H1 (cell line): ENCODE measurements around the gene CLASP2. TPM values are rescaled to one million over a fixed set of nuclear protein-coding genes. Genes with fewer than 3 reads are reported as not detected.

Experiments used
- CTCF ChIA-PET: fragments of 300-600 bp; sonication (Branson Sonifier 250); formaldehyde crosslinking; loops from one replicate; lab custom pipeline; 2021; ENCODE audit not compliant: partially characterized antibody; lab: Charles Lee
- POLR2A ChIA-PET: fragments of 300-600 bp; sonication (Branson Sonifier 250); formaldehyde crosslinking; loops from one replicate; lab custom pipeline; 2021; ENCODE audit warnings: inconsistent platforms; ENCODE audit not compliant: partially characterized antibody; lab: Charles Lee
- DNase-seq, 2 experiments: peaks; one replicate each; pipeline versions ENCODE4 v3.0.0 to v3.0.0-alpha.2; 2010 to 2022; ENCODE audit warnings: low spot score in 2 of 2, low read depth in 1 of 2, mixed read lengths in 1 of 2
- FAIRE-seq: peaks from 2 replicates; lab custom pipeline; 2011; peaks lifted over from hg19 to GRCh38; lab: Jason Lieb, UNC
- H2AFZ ChIP-seq: 2 replicates; pipeline ENCODE4 v1.8.1; 2012; ENCODE audit warnings: low read length, inconsistent platforms
- H2AK5ac ChIP-seq: 2 replicates; pipeline ENCODE4 v1.6.1; 2013; ENCODE audit warnings: low read depth, low read length
- H2BK120ac ChIP-seq: replicated peaks from 2 replicates; pipeline ENCODE3; 2013; ENCODE audit warnings: low read depth, low read length, inconsistent platforms
- H2BK12ac ChIP-seq: 2 replicates; pipeline ENCODE4 v1.6.1; 2013; ENCODE audit warnings: low read depth, low read length
- H2BK15ac ChIP-seq: 2 replicates; pipeline ENCODE4 v1.6.1; 2013; ENCODE audit warnings: low read length
- H2BK20ac ChIP-seq: 2 replicates; pipeline ENCODE4 v1.6.1; 2013; ENCODE audit warnings: low read length
- H2BK5ac ChIP-seq: 2 replicates; pipeline ENCODE4 v1.6.1; 2013; ENCODE audit warnings: low read depth, low read length
- H3K14ac ChIP-seq: 2 replicates; pipeline ENCODE4 v1.6.1; 2013; ENCODE audit warnings: inconsistent platforms; ENCODE audit not compliant: insufficient read length
- H3K18ac ChIP-seq: 2 replicates; pipeline ENCODE4 v1.6.1; 2013; ENCODE audit warnings: low read length; ENCODE audit errors: extremely low read depth
- H3K23ac ChIP-seq: 2 replicates; pipeline ENCODE4 v1.6.1; 2013; ENCODE audit warnings: inconsistent platforms; ENCODE audit not compliant: insufficient read length
- H3K23me2 ChIP-seq: 2 replicates; pipeline ENCODE4 v1.6.1; 2013; ENCODE audit warnings: low read depth, low read length
- H3K27ac ChIP-seq: 2 replicates; pipeline ENCODE4 v1.6.1; 2011; ENCODE audit warnings: low read depth, low read length, inconsistent platforms
- H3K27me3 ChIP-seq, 4 experiments: replicated peaks in 1 of 4; 1 replicate in 1 of 4; 2 replicates in 3 of 4; pipeline versions ENCODE4 v1.6.1 to v1.8.1; 2011 to 2013; ENCODE audit warnings: low read length in 3 of 4, mild to moderate bottlenecking in 3 of 4, inconsistent platforms in 2 of 4, mixed read lengths in 2 of 4, moderate library complexity in 1 of 4; ENCODE audit not compliant: control insufficient read depth in 3 of 4, insufficient read depth in 3 of 4; ENCODE audit errors: extremely low read depth in 1 of 4
- H3K36me3 ChIP-seq, 4 experiments: 2 replicates each; pipeline versions ENCODE4 v1.6.1 to v1.8.1; 2011 to 2013; ENCODE audit warnings: mild to moderate bottlenecking in 4 of 4, low read length in 3 of 4, moderate library complexity in 2 of 4, control low read depth in 1 of 4, inconsistent platforms in 1 of 4; ENCODE audit not compliant: insufficient read depth in 4 of 4, control insufficient read depth in 2 of 4
- H3K4ac ChIP-seq: replicated peaks from 2 replicates; pipeline ENCODE3; 2013; ENCODE audit warnings: low read length, low read depth, mixed read lengths, inconsistent platforms; ENCODE audit not compliant: insufficient read length
- H3K4me1 ChIP-seq, 4 experiments: replicated peaks in 1 of 4; 1 replicate in 1 of 4; 2 replicates in 3 of 4; pipeline versions ENCODE4 v1.6.1 to v1.8.1; 2011 to 2013; ENCODE audit warnings: low read length in 3 of 4, inconsistent platforms in 2 of 4, mixed read lengths in 1 of 4; ENCODE audit not compliant: insufficient read depth in 4 of 4, control insufficient read depth in 3 of 4
- H3K4me2 ChIP-seq, 2 experiments: 2 replicates each; pipeline versions ENCODE4 v1.6.1 to v1.8.1; 2011 to 2013; ENCODE audit warnings: low read depth in 2 of 2, low read length in 2 of 2, control low read depth in 1 of 2, inconsistent platforms in 1 of 2, mild to moderate bottlenecking in 1 of 2; ENCODE audit not compliant: insufficient read depth in 1 of 2
- H3K4me3 ChIP-seq, 4 experiments: fragments of 200-600, 300-600 bp in 1 of 4; sonication (generic), shearing (Covaris generic), sonication (Bioruptor Twin) in 1 of 4; 2 replicates each; pipeline versions ENCODE4 v1.5.1 to v1.8.1; 2011 to 2016; ENCODE audit warnings: low read length in 4 of 4, low read depth in 3 of 4, control low read depth in 2 of 4, inconsistent platforms in 2 of 4, mild to moderate bottlenecking in 2 of 4, mixed read lengths in 1 of 4, moderate library complexity in 1 of 4; ENCODE audit not compliant: insufficient read depth in 2 of 4; ENCODE audit errors: extremely low read depth in 1 of 4
- H3K56ac ChIP-seq: replicated peaks from 2 replicates; pipeline ENCODE3; 2013; ENCODE audit warnings: low read depth, mild to moderate bottlenecking, mixed read lengths, low read length, inconsistent platforms; ENCODE audit not compliant: insufficient read length
- H3K79me1 ChIP-seq: 2 replicates; pipeline ENCODE4 v1.6.1; 2013; ENCODE audit warnings: low read depth, low read length, control low read depth
- H3K79me2 ChIP-seq, 2 experiments: 2 replicates each; pipeline versions ENCODE4 v1.6.1 to v1.8.1; 2012 to 2013; ENCODE audit warnings: low read length in 2 of 2, mild to moderate bottlenecking in 2 of 2, inconsistent platforms in 1 of 2; ENCODE audit not compliant: insufficient read depth in 2 of 2, control insufficient read depth in 1 of 2
- H3K9ac ChIP-seq, 4 experiments: replicated peaks in 1 of 4; 1 replicate in 1 of 4; 2 replicates in 3 of 4; pipeline versions ENCODE4 v1.6.1 to v1.8.1; 2011 to 2013; ENCODE audit warnings: low read depth in 3 of 4, low read length in 3 of 4, control low read depth in 2 of 4, mild to moderate bottlenecking in 2 of 4, moderate library complexity in 2 of 4, inconsistent platforms in 1 of 4; ENCODE audit errors: extremely low read depth in 1 of 4
- H3K9me3 ChIP-seq, 2 experiments: 2 replicates each; pipeline versions ENCODE4 v1.6.1 to v1.8.1; 2012 to 2013; ENCODE audit warnings: mild to moderate bottlenecking in 2 of 2, moderate library complexity in 2 of 2, control low read depth in 1 of 2, inconsistent platforms in 1 of 2, low read depth in 1 of 2, low read length in 1 of 2, mixed read lengths in 1 of 2; ENCODE audit not compliant: insufficient read depth in 2 of 2
- H4K20me1 ChIP-seq, 2 experiments: replicated peaks in 1 of 2; 2 replicates each; pipeline versions ENCODE3 to v1.8.1; 2011 to 2013; ENCODE audit warnings: inconsistent platforms in 2 of 2, low read length in 2 of 2, mild to moderate bottlenecking in 1 of 2; ENCODE audit not compliant: insufficient read depth in 2 of 2, control insufficient read depth in 1 of 2
- H4K5ac ChIP-seq: 2 replicates; pipeline ENCODE4 v1.6.1; 2013; ENCODE audit warnings: low read length, low read depth, mixed read lengths, inconsistent platforms; ENCODE audit not compliant: insufficient read length
- H4K8ac ChIP-seq: 2 replicates; pipeline ENCODE4 v1.8.0; 2013; ENCODE audit warnings: mild to moderate bottlenecking, moderate library complexity, low read length, inconsistent platforms; ENCODE audit not compliant: insufficient read depth; ENCODE audit errors: extremely low read depth
- H4K91ac ChIP-seq: replicated peaks from 2 replicates; pipeline ENCODE3; 2013; ENCODE audit warnings: low read length, mixed read lengths, inconsistent platforms; ENCODE audit not compliant: insufficient read length
- BCL11A ChIP-seq, 2 experiments: IDR thresholded peaks; one replicate each; pipeline ENCODE4 v1.6.1; 2011; ENCODE audit warnings: low read depth in 2 of 2, low read length in 2 of 2, mild to moderate bottlenecking in 2 of 2
- CBX5 ChIP-seq: fragments of 300-800, 300-1000 bp; sonication (generic); IDR thresholded peaks from 2 replicates; pipeline ENCODE4 v1.7.1; 2016; ENCODE audit warnings: antibody characterized with exemption, low read length, low read depth
- JUND ChIP-seq: IDR thresholded peaks from 2 replicates; pipeline ENCODE4 v1.6.1; 2011; ENCODE audit warnings: mild to moderate bottlenecking, improper control_type of control experiment, low read length
- NANOG ChIP-seq: IDR thresholded peaks from 2 replicates; pipeline ENCODE4 v1.6.1; 2011; ENCODE audit warnings: low read length, low read depth, mild to moderate bottlenecking, inconsistent platforms; ENCODE audit not compliant: insufficient read depth, poor library complexity, severe bottlenecking
- PHF8 ChIP-seq: fragments of 200-600 bp; sonication (generic); conservative IDR thresholded peaks from 2 replicates; pipeline ENCODE4 v1.7.1; 2012; ENCODE audit warnings: low read depth, mild to moderate bottlenecking, inconsistent platforms, low read length, moderate library complexity
- RAD21 ChIP-seq, 2 experiments: IDR thresholded peaks in 1 of 2; conservative IDR thresholded peaks in 1 of 2; 2 replicates each; pipeline ENCODE4 v1.6.1; 2011; ENCODE audit warnings: low read depth in 2 of 2, low read length in 2 of 2, improper control_type of control experiment in 1 of 2, inconsistent platforms in 1 of 2, mild to moderate bottlenecking in 1 of 2, moderate library complexity in 1 of 2
- RFX5 ChIP-seq: IDR thresholded peaks from 2 replicates; pipeline ENCODE4 v1.6.1; 2011; ENCODE audit warnings: low read depth, low read length, improper control_type of control experiment, borderline replicate concordance
- SAP30 ChIP-seq: fragments of 300-600 bp; sonication (generic); IDR thresholded peaks from 2 replicates; pipeline ENCODE4 v1.7.1; 2012; ENCODE audit warnings: low read length, moderate library complexity, mild to moderate bottlenecking, inconsistent platforms; ENCODE audit not compliant: insufficient read depth, insufficient replicate concordance
- TCF12 ChIP-seq: IDR thresholded peaks from 2 replicates; pipeline ENCODE4 v1.6.1; 2011; ENCODE audit warnings: low read depth, mild to moderate bottlenecking, low read length
- WGBS, 2 experiments: shearing (Covaris generic) in 1 of 2; methylation state at CpG; one replicate each; pipeline versions ENCODE4 v1.1.6 to v1.1.7; 2013 to 2015; ENCODE audit warnings: low lambda C conversion rate in 2 of 2, mixed read lengths in 2 of 2, inconsistent platforms in 1 of 2, low coverage in 1 of 2, missing lambda C conversion rate in 1 of 2; ENCODE audit not compliant: insufficient replicate concordance in 2 of 2, insufficient coverage in 1 of 2, insufficient read length in 1 of 2; ENCODE audit errors: extremely low coverage in 1 of 2, missing lambda C conversion rate in 1 of 2; 5-methylcytosine and 5-hydroxymethylcytosine counted together
- polyA plus RNA-seq, 7 experiments: library from polyadenylated mRNA; depleted of rRNA in 3 of 7; stranded (reverse) in 5 of 7; unstranded in 2 of 7; fragments of >200 nt in 5 of 7; fragments of 200-250 nt in 2 of 7; gene quantifications; 1 replicate in 5 of 7; 2 replicates in 1 of 7; 4 replicates in 1 of 7; pipeline versions ENCODE4 v1.2.1 to v1.2.3, GENCODE V29; 2011 to 2013; ENCODE audit warnings: missing spikeins in 2 of 7, mixed read lengths in 2 of 7
- total RNA-seq: library from RNA; stranded (reverse); fragmentation: NEBNext Ultra II Directional; extraction: Animal tissue kit (Norgen Biotek cat#: 25700); gene quantifications from 2 replicates; pipeline ENCODE4 v1.2.1, GENCODE V29; 2021

CLASP2 gene
- total and polyA plus RNA-seq, 2 of the 8 experiments (the other 6 are each of a cell fraction or from before 2014, with no cell fraction given) = 21.7 to 58.0 TPM

GRCh38 chr3:33758864-33759263 lies 40.8 kb upstream of the CLASP2 start:
- Histone ChIP-seq H3K14ac (no peak overlapping the region), H3K27ac (no peak overlapping the region), H3K56ac (no peak overlapping the region), H3K36me3 (no peaks in the 10 kb centered on the region; a peak in 1 of 8 replicates), H2BK12ac (no peak overlapping the region), H3K23ac (no peak overlapping the region), H3K23me2 (no peaks in the 10 kb centered on the region), H4K8ac (no peak overlapping the region), H4K91ac (no peak overlapping the region), H2AK5ac (no peak overlapping the region)
- POLR2A ChIA-PET = no interaction called here
- CTCF ChIA-PET = interaction anchor here (0.5 to 1.4 kb wide), 5 partner anchors 10 to 122 kb away, joined by 3 to 8 read pairs (median 3); no protein-coding TSS in a partner anchor
- TF ChIP-seq PHF8 (no peak), NANOG (no peak), RFX5 (no peak), JUND (no peak), BCL11A (IDR thresholded peaks at IDR 0.05; ENCODE audit: low read depth in 2 of 2, low read length in 2 of 2) (no peak), TCF12 (no peak), SAP30 (no peak), CBX5 (no peak), RAD21 (IDR thresholded peaks at IDR 0.05 in 1 of 2, conservative IDR thresholded peaks at IDR 0.05 in 1 of 2; ENCODE audit: low read depth in 2 of 2, low read length in 2 of 2) (no peak)
- TF ChIP-seq, all 59 proteins: peak for 0
- Histone ChIP-seq H2BK20ac (no peak overlapping the region), H3K9me3 (peaks cover 15 to 22% of the 10 kb centered on the region in 2 experiments), H3K4me1 (no peaks in the 10 kb centered on the region), H2BK5ac (no peak overlapping the region), H3K9ac (no peak overlapping the region), H4K5ac (no peak overlapping the region), H3K79me2 (no peaks in the 10 kb centered on the region), H3K4me3 (no peak overlapping the region), H3K4me2 (no peak overlapping the region), H3K18ac (no peak overlapping the region), H4K20me1 (no peaks in the 10 kb centered on the region), H3K79me1 (no peaks in the 10 kb centered on the region), H2BK15ac (no peak overlapping the region), H3K27me3 (no peaks in the 10 kb centered on the region), H3K4ac (no peak overlapping the region), H2BK120ac (no peak overlapping the region), H2AFZ (peak overlapping the region; percentile 48; the same call in 1 of the 2 replicates)
- DNase-seq (no peak), FAIRE-seq (no peak)
- 88% methylated on average over 2 of the region's 2 CpGs; no CpG with 5 or more reads in 1 of the 2 experiments for WGBS, 2 experiments
